EL (cell line): ENCODE data around the gene SPOCK1.

ENCODE experiments used
- DNase-seq: peaks from one replicate; pipeline ENCODE4 v3.0.0-alpha.2; 2016

The SPOCK1 gene

DNA sequence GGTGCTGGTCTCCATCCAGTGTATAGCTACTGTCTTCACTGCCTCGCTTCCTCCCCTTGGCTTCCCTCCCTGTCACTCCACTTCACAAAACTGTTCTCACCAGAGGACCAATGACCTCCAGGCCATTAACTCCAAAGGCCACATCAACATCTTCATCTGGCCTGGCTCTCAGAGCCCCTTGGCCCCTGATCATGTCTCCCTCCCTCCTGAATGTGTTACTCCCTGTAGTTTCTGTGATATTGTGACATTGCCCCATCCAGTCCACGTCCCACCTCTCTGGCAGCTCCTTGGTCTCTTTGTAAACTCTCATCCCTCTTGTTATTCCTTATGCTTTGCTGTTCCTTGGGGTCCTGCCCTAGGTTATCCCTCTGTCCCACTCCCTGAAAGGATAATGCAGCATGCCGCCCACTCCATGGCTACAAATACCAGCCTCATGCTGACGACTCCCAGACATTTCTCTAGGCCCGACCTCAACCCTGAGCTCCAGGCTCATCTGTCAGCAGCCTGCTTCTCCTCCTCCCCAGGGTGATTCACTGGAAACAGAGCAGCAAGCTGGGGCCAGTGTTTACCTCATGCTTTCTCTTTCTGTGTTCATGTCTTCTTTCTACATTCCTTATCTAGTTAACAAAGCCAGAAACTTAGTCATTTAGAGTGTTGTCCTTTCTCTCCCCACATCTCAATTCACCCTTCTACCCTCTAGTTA lies 312.2 kb downstream of the SPOCK1 start:
- peak; percentile 86 for DNase-seq

- no peak for DNase-seq
Measured at GRCh38 chr5:137185193-137185592, 313.9 kb downstream of the SPOCK1 start.

GRCh38 chr5:137184734-137185133 lies 314.4 kb downstream of the SPOCK1 start:
- DNase-seq: no peak

DNA sequence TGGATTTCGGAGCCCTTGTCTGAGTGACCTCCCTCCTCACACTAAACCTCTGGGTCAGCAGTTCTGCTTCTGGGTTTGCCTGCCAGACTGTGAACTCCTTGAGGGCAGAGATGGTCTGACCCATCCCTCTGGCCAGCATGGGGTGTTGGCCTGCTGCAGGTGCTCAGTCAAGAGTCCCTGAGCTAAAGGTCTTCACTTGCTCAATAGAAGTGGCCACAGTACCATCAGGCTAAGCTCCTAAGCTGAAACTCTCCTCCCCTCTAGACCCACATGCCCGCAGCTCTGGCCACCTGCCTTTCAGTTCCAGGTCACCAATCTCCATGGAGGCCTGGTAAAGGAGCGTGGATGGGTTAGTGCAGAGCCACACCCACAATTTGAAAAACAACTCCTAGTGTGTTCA lies 316.6 kb downstream of the SPOCK1 start:
- DNase-seq: no peak

- DNase-seq: no peak
Measured at GRCh38 chr5:137181667-137182066, 317.5 kb downstream of the SPOCK1 start.

DNA sequence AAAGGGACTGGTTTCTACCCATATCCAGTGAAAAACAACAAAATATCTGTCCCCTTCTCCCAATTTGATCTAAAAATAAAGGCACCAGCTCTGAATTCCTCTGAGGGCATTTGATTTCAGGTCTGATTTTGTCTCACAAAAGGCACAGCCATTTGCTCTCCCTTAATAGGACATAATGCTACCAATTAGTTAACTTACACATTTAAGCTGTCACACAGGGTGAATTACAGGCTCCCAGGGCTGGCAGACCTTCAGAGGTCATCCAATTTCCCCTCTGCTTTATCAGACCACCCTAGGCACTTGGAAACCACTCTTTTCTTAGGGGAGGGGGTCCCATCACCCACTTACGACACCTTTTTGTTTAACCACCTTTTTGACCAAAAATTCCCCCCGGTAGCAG lies 319.9 kb downstream of the SPOCK1 start:
- DNase-seq: no peak

- DNase-seq: no peak
Measured at GRCh38 chr5:137176609-137177008, 322.5 kb downstream of the SPOCK1 start.

- no peak for DNase-seq
Measured at GRCh38 chr5:137176126-137176525, 323.0 kb downstream of the SPOCK1 start.

DNA sequence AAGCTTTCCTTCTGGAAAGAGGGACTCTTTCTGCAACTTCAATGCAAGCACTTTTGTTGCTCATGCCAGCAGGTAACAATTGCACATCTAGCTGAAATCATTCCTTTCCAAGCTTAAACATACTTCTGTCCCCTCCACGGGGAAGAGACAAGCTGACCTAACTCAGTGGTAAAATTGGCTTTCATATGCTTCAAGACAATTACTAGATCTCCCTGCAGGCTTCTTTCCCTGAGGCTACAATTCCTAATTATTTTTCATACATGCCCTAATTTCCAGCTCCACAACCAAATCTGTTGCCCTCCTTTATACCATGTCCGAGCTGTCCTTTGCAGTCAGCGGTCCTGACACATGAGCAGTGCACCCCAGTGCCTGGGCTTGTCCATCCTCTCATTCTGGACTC lies 324.9 kb downstream of the SPOCK1 start:
- no peak for DNase-seq

DNA sequence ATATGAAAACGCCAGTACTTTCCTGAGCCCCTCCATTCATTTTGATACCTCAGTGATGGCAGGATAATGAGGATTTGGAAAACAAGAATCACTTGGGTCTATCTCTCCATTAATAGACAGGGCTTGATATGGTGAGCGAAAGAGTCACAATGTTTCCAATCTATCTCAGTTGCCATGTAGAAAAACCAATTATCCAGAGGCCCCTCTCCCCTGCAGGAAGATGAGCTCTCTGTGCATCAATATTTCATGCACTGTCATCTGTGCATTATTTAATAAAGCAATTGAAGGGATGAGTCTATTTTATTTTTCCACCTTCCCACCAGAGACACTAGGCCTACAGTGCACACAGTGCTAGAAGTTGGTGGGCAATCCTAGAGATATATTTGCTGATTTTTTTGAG lies 326.9 kb downstream of the SPOCK1 start:
- no peak for DNase-seq

GRCh38 chr5:137167187-137167586 lies 331.9 kb downstream of the SPOCK1 start:
- DNase-seq: no peak

- DNase-seq: no peak
Measured at GRCh38 chr5:137164961-137165360, 334.2 kb downstream of the SPOCK1 start.

DNA sequence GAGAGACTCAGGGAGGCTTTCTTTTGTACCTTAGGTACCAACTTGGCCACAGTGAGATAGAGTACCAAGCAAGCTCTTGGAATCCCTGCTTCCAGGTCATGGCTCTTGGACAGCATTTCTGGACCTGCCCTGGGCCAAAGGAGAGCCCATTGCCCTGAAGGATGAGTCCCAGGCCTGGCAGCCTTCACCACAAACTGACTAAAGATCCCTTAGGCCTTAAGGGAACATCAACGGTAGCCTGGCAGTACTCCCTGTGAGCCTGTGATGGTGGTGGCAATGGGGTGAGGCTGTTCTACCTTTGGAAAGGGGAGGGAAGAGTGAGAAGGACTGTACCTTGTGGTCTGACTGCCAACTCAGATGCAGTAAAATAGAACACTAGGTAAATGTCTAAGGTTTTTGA lies 334.6 kb downstream of the SPOCK1 start:
- DNase-seq: no peak

DNA sequence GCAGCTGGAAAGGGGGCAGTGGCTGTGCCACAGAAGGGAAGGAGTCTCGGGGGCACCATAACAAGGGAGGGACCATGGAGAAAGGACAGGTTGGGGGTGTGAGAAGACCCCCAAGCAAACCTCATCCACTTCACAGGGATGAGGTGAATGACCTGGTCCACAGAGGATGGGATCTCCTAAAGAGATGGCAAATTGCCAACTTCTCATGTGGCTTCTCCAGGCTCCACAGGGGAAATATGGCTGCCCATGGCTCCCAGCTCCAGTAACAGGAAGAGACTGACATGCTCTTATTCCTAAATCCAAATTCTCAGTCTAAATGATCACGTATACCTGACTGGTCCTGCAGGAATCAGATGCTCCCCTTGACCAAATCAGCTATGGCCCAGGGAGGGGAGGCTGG lies 340.4 kb downstream of the SPOCK1 start:
- DNase-seq: no peak

DNA sequence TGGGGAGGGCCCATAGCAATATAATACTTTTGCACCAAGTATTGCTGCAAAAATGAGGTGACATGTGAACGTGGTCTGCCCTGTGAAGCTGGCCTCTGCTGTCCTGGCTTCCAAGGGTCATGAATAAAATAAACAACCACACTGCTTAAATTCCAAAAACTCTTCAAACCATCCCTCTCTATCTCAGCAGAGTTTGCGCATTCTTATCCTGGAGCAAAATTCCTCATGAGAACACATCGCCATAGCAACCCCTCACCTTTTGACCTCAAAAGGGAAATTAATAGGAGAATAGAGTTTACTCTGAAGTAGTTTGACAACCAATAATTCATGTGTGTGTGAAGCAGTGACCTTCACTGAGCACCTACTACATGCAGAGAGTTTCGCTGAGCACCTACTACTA lies 342.9 kb downstream of the SPOCK1 start:
- peak; percentile 51 for DNase-seq

GRCh38 chr5:137155261-137156000 lies 343.7 kb downstream of the SPOCK1 start:
- no peak for DNase-seq

DNA sequence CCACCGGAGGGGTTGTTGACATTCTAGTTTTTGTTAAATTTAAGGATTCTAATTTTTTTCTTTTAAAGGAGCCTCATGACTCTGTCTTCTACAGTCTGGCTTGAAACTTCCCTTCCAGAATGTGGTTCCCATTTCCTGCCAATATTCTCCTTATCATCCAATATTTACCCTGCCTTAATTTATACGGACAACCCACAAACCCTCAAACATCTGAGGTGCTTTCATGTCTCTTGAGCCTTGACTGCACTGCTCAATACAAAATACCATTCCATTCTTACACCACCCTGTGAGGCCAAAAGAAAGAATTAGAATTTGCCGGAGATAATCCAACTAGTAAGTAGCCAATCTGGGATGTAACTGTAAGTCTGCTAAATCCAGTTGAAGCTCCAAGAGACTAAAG lies 346.5 kb downstream of the SPOCK1 start:
- DNase-seq: no peak

GRCh38 chr5:137148655-137149054 lies 350.5 kb downstream of the SPOCK1 start:
- DNase-seq: no peak

DNA sequence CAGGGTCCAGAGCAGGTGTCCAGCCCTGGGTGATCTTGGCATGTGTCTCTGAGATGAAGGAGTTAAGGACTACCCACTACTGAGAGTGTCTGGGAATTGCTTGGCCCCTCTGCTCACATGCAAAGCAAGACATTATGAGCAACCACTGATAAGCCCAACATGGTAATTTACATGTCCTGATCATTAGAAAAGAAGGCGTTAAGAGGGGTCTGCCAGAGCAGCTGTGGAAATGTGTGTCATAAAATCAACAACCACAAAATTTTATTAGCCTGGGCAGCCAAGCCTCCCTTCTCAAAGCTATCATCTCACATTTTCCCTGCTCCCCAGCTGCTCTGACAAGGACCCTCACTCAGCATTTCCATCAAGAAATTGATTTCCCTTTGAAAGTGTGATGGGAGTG lies 351.0 kb downstream of the SPOCK1 start:
- no peak for DNase-seq

- DNase-seq: no peak
Measured at GRCh38 chr5:137147346-137147745, 351.8 kb downstream of the SPOCK1 start.

GRCh38 chr5:137146402-137146890 lies 352.7 kb downstream of the SPOCK1 start:
- DNase-seq: peak; percentile 97

DNA sequence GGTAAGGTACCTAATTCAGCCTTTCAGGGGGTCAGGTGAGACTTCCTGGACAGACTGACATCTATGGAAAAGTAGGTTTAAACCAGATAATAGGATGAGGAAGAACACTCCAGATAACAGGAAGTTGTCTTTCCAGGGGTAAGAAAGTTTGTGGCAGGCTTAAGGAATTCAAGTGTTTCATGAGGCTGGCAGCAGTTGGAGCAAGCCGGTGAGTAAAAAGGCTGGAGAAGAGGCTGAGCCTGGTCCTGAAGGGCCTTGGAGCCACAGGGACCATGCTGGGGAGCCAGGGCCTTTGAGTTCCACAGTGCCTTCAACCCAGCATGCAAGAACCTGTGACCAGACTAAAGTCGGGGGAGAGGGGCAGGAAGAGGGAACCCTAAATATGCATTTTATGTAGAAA lies 353.4 kb downstream of the SPOCK1 start:
- DNase-seq: peak; percentile 60

DNA sequence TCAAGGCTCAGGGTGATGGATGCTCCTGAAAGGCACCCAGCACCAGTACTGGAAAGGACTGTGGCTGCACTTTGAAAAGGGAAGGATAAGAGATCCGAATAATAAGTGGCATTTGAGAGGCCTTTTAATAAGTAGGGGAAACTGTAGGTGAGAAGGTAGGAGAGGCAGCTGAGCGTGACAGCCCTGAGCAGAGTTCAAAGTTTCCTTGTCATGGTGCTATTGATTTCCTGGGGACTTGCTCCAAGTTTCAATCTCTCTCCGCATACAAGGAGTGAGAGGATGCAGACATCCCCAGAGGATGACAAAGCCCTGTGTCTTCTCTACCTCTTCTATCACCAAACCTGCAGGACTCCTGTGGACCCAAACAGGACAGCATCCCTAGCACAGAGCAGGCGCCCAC lies 354.5 kb downstream of the SPOCK1 start:
- no peak for DNase-seq

GRCh38 chr5:137142764-137143605 lies 356.1 kb downstream of the SPOCK1 start:
- DNase-seq: peak; percentile 96
